Renal pelvis (tissue), 4 donors: ENCODE data around the gene CNMD. TPM values are rescaled to one million over a fixed set of nuclear protein-coding genes. Genes with fewer than 3 reads are reported as not detected.
"Not testable (repeated sequence)": the region's sequence is repeated elsewhere in the genome, so short reads cannot be mapped to it uniquely, and the experiment has no call there.

Experiments used
- DNase-seq: peaks from one replicate; pipeline ENCODE4 v3.0.0-alpha.2; 2013
- polyA plus RNA-seq, 3 donors: library from polyadenylated mRNA; unstranded; fragments of 120-200 nt; gene quantifications; one replicate each; pipeline ENCODE4 v1.2.1, GENCODE V29; 2013; ENCODE audit not compliant: insufficient read length in 3 of 3

CNMD gene
- polyA plus RNA-seq, 3 donors, result 0.84 to 1.4 (median 1.4) TPM

DNA sequence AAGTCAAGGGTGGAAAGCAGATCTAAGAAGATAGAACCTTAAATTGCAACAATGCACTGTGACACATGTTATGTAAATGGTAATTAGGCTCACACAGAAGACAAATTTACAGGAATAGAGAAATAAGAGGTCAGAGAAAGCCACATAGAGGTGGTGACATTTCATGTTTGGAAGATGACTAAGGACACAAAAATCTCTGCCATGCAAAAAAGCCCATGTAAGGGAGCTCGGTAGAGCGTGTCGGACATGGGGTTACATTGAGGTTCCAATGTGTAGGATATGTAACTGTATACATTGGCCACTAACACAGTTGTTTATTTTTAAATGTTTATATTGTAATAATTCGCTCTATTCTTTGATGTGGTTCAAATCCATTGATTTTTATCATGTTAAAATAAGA is 53.2 kb downstream of the CNMD start:
- DNase-seq, result no peak

GRCh38 chr13:52685806-52686205 is 53.8 kb downstream of the CNMD start:
- not testable (repeated sequence) for DNase-seq

GRCh38 chr13:52677823-52678222 is 61.8 kb downstream of the CNMD start:
- no peak for DNase-seq

DNA sequence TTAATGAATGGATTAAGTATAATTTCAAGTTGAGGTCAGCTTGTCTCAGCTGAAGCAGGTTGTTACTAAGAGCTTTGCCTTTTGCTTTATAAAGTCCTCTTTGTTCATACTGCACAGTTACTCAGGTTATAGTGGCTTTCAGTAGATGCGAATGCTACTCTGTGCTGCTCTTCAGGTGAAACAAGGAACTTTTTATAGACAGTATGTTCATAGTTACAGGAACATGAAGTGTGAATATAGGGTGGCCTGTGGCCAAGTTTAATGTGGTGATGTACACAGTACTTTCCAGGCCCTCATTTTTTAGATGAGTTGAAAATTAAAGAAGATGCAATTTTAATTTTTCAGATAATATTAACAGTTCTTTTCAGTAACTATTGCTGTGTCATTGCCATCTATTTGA is 66.2 kb downstream of the CNMD start:
- DNase-seq, result no peak

DNA sequence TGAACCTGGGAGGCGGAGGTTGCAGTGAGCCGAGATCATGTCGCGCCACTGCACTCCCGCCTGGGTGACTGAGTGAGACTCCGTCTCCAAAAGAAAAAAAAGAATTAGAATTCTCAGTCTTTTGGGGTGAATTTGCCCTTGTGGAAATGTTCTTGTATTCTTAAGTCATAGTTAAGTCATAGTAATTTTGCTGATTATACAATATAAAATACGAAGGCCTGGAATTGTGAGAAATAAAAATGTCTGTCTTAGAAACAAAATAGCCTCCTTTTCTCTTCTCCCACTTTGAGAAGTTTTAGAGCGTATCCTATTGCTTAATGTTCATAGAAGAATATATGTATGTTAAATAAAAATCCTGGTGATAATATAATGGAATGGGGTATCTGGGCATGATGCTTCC is 68.9 kb downstream of the CNMD start:
- no peak for DNase-seq

GRCh38 chr13:52669677-52670076 is 69.9 kb downstream of the CNMD start:
- DNase-seq, result no peak

DNA sequence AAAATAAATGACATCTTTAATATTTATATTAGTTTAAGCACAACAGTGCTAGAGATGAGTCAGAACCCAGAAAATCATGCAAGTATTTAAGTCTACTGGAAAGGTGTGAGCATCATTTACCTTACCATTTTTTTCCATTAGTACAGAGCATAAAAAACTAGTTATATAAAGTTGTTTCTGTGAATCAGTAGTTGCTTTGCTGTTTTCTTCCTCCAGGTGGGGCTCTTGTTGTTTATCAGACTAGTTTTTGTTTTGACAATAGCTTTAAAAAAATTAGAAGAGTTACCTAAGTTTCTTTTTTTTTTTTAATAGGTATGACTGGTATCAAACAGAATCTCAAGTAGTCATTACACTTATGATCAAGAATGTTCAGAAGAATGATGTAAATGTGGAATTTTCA is 74.3 kb downstream of the CNMD start:
- DNase-seq, result no peak

- DNase-seq, result no peak
Measured at GRCh38 chr13:52664272-52664671, 75.3 kb downstream of the CNMD start.

DNA sequence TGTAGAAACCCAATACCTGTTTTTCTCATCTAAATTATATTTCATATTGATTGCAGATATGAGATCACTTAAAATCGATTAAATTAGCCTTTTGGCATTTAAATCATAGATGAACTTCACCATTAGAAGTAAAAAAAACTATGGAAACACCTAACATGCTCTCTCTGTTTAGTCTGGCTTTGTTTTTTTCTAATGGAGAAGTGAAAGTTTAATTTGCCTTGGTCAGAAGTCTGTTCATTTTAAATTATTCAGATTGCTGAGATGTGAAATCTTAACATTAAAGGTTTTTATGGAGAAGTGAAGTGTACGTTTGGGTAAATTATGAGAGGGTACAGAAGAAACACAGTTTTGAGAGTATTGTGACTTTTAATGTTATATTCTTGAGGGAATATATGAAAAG is 80.3 kb downstream of the CNMD start:
- DNase-seq, result no peak

Other genes starting within 250 kb of the CNMD start
- 10 to 100 TPM; 22.0 to 23.8 (median 22.8) TPM for gene HNRNPA1L2, start 97.4 kb downstream of the CNMD start, polyA plus RNA-seq
- gene SUGT1, start 87.0 kb downstream of the CNMD start, polyA plus RNA-seq, result 10 to 100 TPM; 49.8 to 53.1 (median 52.1) TPM
- under 1 TPM in 1 of 3 donors, not detected in 2; 0.16 TPM for gene PCDH8, start 108.8 kb upstream of the CNMD start, polyA plus RNA-seq